ENCODE data around the gene ETV6. TPM values are rescaled to one million over a fixed set of nuclear protein-coding genes. Genes with fewer than 3 reads are reported as not detected.
A peak's percentile ranks its signal among the peaks of the same experiment; 100 is the strongest.

Gene ETV6
- total RNA-seq, 6 donors from 2014 or later, result 22.2 to 93.2 (median 37.5) TPM

GRCh38 chr12:11718768-11719253, 69.3 kb downstream of the ETV6 start:
- peak overlapping the region in 3 of 4 donors; percentile 31 to 53 (median 36) for H3K27ac ChIP-seq
- no peaks in the 10 kb centered on the region for H3K27me3 ChIP-seq
- ATAC-seq (ENCODE audit: low FRiP score in 2 of 2) (no peak), DNase-seq (no peak)
- TF ChIP-seq POLR2A (IDR thresholded peaks at IDR 0.05) (no peak), EP300 (IDR thresholded peaks at IDR 0.05) (no peak), POLR2AphosphoS5 (IDR thresholded peaks at IDR 0.05) (no peak)
- TF ChIP-seq, protein P1, sequence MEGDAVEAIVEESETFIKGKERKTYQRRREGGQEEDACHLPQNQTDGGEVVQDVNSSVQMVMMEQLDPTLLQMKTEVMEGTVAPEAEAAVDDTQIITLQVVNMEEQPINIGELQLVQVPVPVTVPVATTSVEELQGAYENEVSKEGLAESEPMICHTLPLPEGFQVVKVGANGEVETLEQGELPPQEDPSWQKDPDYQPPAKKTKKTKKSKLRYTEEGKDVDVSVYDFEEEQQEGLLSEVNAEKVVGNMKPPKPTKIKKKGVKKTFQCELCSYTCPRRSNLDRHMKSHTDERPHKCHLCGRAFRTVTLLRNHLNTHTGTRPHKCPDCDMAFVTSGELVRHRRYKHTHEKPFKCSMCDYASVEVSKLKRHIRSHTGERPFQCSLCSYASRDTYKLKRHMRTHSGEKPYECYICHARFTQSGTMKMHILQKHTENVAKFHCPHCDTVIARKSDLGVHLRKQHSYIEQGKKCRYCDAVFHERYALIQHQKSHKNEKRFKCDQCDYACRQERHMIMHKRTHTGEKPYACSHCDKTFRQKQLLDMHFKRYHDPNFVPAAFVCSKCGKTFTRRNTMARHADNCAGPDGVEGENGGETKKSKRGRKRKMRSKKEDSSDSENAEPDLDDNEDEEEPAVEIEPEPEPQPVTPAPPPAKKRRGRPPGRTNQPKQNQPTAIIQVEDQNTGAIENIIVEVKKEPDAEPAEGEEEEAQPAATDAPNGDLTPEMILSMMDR (IDR thresholded peaks at IDR 0.05), result no peak
- 85 to 88% methylated on average over 2 to 6 of the region's 6 CpGs for WGBS, 2 donors
- no peaks in the 10 kb centered on the region for H3K36me3 ChIP-seq
- H3K9me3 ChIP-seq, result no peaks in the 10 kb centered on the region
- H3K4me1 ChIP-seq, result peaks cover 23 to 42% (median 34%) of the 10 kb centered on the region in 4 donors
- no peak overlapping the region for H3K4me3 ChIP-seq

GRCh38 chr12:11719678-11720099, 70.2 kb downstream of the ETV6 start:
- TF ChIP-seq POLR2AphosphoS5 (IDR thresholded peaks at IDR 0.05) (peak; percentile 59 to 63), POLR2A (IDR thresholded peaks at IDR 0.05) (peak in 1 of 4 donors; percentile 57), EP300 (IDR thresholded peaks at IDR 0.05) (no peak)
- TF ChIP-seq, protein P1 (IDR thresholded peaks at IDR 0.05), result no peak
- DNase-seq, result peak in 1 of 2 donors; percentile 86
- no peaks in the 10 kb centered on the region for H3K27me3 ChIP-seq
- peak overlapping the region in 2 of 4 donors; percentile 6 to 53 for H3K27ac ChIP-seq
- H3K9me3 ChIP-seq, result no peaks in the 10 kb centered on the region
- H3K36me3 ChIP-seq, result no peaks in the 10 kb centered on the region
- ATAC-seq (ENCODE audit: low FRiP score in 2 of 2), result peak; percentile 77 to 82
- H3K4me3 ChIP-seq, result no peak overlapping the region
- 30 to 52% methylated on average over 10 of the region's 10 CpGs for WGBS, 2 donors
- peaks cover 32 to 51% (median 42%) of the 10 kb centered on the region in 4 donors for H3K4me1 ChIP-seq

- DNase-seq (no peak), ATAC-seq (ENCODE audit: low FRiP score in 2 of 2) (no peak)
- Histone ChIP-seq H3K9me3 (no peaks in the 10 kb centered on the region), H3K4me1 (peaks cover 39 to 55% (median 46%) of the 10 kb centered on the region in 4 donors), H3K27me3 (no peaks in the 10 kb centered on the region), H3K36me3 (no peaks in the 10 kb centered on the region), H3K27ac (no peak overlapping the region), H3K4me3 (no peak overlapping the region)
- TF ChIP-seq POLR2AphosphoS5 (IDR thresholded peaks at IDR 0.05) (no peak), EP300 (IDR thresholded peaks at IDR 0.05) (no peak), POLR2A (IDR thresholded peaks at IDR 0.05) (no peak)
- TF ChIP-seq, protein P1 (IDR thresholded peaks at IDR 0.05), result no peak
- 69 to 80% methylated on average over 2 of the region's 2 CpGs for WGBS, 2 donors
These were observed 72.6 kb downstream of the ETV6 start for GRCh38 chr12:11722071-11722470.

- DNase-seq, result no peak
- Histone ChIP-seq H3K4me1 (peaks cover 39 to 51% (median 43%) of the 10 kb centered on the region in 4 donors), H3K27ac (no peak overlapping the region), H3K9me3 (no peaks in the 10 kb centered on the region), H3K27me3 (no peaks in the 10 kb centered on the region), H3K36me3 (no peaks in the 10 kb centered on the region), H3K4me3 (no peak overlapping the region)
- WGBS, 2 donors, result 80 to 85% methylated on average over 8 of the region's 8 CpGs
- TF ChIP-seq POLR2A (IDR thresholded peaks at IDR 0.05) (no peak), POLR2AphosphoS5 (IDR thresholded peaks at IDR 0.05) (no peak), EP300 (IDR thresholded peaks at IDR 0.05) (no peak)
- TF ChIP-seq, protein P1 (IDR thresholded peaks at IDR 0.05), result no peak
- no peak for ATAC-seq (ENCODE audit: low FRiP score in 2 of 2)
These were observed 73.2 kb downstream of the ETV6 start for GRCh38 chr12:11722578-11723138.

All from upper lobe of left lung (tissue), 6 donors.